ENCODE data around the gene CFAP100.

DNA sequence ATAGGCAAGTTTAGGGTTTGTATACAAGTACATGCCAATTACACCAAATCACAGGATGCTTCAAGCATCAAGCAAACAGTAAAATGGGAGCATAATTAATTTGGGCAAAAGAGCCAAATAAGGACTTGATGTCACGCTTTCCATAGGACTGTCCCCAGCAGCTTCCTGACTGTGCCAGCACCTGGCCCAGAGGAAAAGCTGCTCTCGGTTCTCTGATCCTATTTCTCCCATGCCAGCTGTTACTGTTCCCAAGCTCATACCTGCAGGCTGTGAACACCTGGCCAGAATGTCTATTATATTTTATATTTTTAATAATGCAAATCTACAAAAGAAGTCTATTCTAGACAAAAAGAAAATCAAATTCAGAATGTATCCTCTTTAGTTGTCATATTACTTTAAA is 68.8 kb downstream of the CFAP100 start:
- TF ChIP-seq, protein P1, sequence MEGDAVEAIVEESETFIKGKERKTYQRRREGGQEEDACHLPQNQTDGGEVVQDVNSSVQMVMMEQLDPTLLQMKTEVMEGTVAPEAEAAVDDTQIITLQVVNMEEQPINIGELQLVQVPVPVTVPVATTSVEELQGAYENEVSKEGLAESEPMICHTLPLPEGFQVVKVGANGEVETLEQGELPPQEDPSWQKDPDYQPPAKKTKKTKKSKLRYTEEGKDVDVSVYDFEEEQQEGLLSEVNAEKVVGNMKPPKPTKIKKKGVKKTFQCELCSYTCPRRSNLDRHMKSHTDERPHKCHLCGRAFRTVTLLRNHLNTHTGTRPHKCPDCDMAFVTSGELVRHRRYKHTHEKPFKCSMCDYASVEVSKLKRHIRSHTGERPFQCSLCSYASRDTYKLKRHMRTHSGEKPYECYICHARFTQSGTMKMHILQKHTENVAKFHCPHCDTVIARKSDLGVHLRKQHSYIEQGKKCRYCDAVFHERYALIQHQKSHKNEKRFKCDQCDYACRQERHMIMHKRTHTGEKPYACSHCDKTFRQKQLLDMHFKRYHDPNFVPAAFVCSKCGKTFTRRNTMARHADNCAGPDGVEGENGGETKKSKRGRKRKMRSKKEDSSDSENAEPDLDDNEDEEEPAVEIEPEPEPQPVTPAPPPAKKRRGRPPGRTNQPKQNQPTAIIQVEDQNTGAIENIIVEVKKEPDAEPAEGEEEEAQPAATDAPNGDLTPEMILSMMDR (conservative IDR thresholded peaks at IDR 0.05): no peak
- no peak for TF ChIP-seq EZH2 (IDR thresholded peaks at IDR 0.05; ENCODE audit: low read depth)

All from PC-9 (cell line).